ENCODE data around the gene SNX30.

DNA sequence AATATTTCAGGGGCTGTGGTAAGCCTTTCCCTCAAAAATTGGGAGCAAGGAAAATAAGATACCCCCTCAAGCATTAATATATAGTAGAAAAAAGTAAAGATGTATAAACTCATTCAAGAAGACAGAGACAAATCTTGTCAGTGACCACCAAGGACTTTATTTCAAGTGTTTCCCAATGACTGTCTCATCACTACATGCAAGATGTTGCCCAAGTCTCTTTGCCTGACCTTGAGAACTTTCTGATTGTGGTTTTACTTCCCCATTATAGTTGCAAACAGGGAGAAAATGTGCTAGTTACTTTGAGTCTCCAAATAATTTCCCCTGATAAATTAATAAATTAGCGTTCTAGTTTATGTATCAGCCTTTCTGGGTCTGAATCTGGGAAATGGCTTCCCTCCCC lies 144.1 kb downstream of the SNX30 start:
- no peak for TF ChIP-seq POLR2A (IDR thresholded peaks at IDR 0.05)
- TF ChIP-seq, protein P1, sequence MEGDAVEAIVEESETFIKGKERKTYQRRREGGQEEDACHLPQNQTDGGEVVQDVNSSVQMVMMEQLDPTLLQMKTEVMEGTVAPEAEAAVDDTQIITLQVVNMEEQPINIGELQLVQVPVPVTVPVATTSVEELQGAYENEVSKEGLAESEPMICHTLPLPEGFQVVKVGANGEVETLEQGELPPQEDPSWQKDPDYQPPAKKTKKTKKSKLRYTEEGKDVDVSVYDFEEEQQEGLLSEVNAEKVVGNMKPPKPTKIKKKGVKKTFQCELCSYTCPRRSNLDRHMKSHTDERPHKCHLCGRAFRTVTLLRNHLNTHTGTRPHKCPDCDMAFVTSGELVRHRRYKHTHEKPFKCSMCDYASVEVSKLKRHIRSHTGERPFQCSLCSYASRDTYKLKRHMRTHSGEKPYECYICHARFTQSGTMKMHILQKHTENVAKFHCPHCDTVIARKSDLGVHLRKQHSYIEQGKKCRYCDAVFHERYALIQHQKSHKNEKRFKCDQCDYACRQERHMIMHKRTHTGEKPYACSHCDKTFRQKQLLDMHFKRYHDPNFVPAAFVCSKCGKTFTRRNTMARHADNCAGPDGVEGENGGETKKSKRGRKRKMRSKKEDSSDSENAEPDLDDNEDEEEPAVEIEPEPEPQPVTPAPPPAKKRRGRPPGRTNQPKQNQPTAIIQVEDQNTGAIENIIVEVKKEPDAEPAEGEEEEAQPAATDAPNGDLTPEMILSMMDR (IDR thresholded peaks at IDR 0.05), result no peak

All from prostate gland (tissue), 2 donors.